DOHH2 (cell line): ENCODE results near the gene NAA10.

Experiments
- EZH2phosphoT487 ChIP-seq: fragments of 200-600 bp; sonication (generic); IDR thresholded peaks from 2 replicates; pipeline ENCODE4 v1.6.1; 2017; ENCODE audit warnings: borderline replicate concordance, mild to moderate bottlenecking, antibody characterized with exemption, low read length, moderate library complexity, mixed read lengths
- TF ChIP-seq, protein P1 (sequence below): fragments of 200-600 bp; sonication (generic); IDR thresholded peaks from one replicate; pipeline ENCODE4 v1.5.1; 2014; ENCODE audit warnings: antibody characterized with exemption, mild to moderate bottlenecking, low read depth, low read length; ENCODE audit not compliant: poor library complexity, severe bottlenecking

DNA sequence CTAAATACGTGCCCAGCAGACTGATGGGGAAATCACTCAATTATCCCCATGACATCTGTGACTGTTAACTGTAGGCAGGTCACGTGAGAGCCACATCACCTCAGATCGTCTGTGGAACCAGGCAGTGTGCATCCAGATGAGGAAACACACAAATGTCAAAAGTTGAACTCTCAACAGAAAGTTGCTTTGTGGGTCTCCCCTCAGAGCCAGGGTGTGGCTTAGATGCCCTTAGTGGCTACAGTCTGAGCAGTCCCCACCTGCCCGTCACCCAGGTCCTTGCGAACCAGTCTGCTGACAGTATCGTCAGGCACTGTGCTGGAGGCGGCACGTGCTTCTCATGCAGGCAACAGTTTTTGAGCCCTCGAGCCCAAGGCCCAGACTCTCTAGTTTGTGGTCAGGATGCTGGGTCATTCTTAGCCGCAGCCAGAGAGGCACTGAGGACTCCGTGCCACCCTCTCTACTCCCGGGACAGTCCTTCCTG lies 48.5 kb upstream of the NAA10 start:
- TF ChIP-seq, protein P1, sequence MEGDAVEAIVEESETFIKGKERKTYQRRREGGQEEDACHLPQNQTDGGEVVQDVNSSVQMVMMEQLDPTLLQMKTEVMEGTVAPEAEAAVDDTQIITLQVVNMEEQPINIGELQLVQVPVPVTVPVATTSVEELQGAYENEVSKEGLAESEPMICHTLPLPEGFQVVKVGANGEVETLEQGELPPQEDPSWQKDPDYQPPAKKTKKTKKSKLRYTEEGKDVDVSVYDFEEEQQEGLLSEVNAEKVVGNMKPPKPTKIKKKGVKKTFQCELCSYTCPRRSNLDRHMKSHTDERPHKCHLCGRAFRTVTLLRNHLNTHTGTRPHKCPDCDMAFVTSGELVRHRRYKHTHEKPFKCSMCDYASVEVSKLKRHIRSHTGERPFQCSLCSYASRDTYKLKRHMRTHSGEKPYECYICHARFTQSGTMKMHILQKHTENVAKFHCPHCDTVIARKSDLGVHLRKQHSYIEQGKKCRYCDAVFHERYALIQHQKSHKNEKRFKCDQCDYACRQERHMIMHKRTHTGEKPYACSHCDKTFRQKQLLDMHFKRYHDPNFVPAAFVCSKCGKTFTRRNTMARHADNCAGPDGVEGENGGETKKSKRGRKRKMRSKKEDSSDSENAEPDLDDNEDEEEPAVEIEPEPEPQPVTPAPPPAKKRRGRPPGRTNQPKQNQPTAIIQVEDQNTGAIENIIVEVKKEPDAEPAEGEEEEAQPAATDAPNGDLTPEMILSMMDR = no peak
- TF ChIP-seq EZH2phosphoT487 = no peak
